Colonic mucosa (tissue), 4 donors: ENCODE results near the gene CCL15. TPM values are rescaled to one million over a fixed set of nuclear protein-coding genes. Genes with fewer than 3 reads are reported as not detected.
A peak's percentile ranks its signal among the peaks of the same experiment; 100 is the strongest.

ENCODE experiments used
- DNase-seq: peaks from one replicate; pipeline ENCODE4 v3.0.0-alpha.2; 2020
- H3K27ac ChIP-seq: fragments of 200-600 bp; one replicate; pipeline ENCODE4 v1.8.0; 2021
- H3K27me3 ChIP-seq: fragments of 200-600 bp; one replicate; pipeline ENCODE4 v1.8.0; 2021
- H3K36me3 ChIP-seq: fragments of 200-600 bp; one replicate; pipeline ENCODE4 v1.8.0; 2021
- H3K4me1 ChIP-seq: fragments of 200-600 bp; one replicate; pipeline ENCODE4 v1.8.0; 2021; ENCODE audit warnings: mild to moderate bottlenecking
- H3K4me3 ChIP-seq: fragments of 200-600 bp; one replicate; pipeline ENCODE4 v1.8.0; 2021
- H3K9ac ChIP-seq, 2 donors: one replicate each; pipeline ENCODE4 v1.7.0; 2013; ENCODE audit warnings: control low read depth in 2 of 2, low read depth in 2 of 2, low read length in 2 of 2
- H3K9me3 ChIP-seq: fragments of 200-600 bp; one replicate; pipeline ENCODE4 v1.8.0; 2021
- intact Hi-C: fragments of 100-400 bp; cut with DNase I; formaldehyde crosslinking; loops from one replicate; pipeline ENCODE4 v1.14.1; 2022
- total RNA-seq, 2 donors: library from RNA; stranded (reverse); fragmentation: NEBNext Ultra II Directional in 1 of 2; extraction: Animal tissue kit (Norgen Biotek cat#: 25700) in 1 of 2; gene quantifications; one replicate each; pipeline ENCODE4 v1.2.1, GENCODE V29; 2021
- TF ChIP-seq, protein P1 (sequence below): fragments of 200-600 bp; IDR thresholded peaks from one replicate; pipeline ENCODE4 v1.8.0; 2022; ENCODE audit warnings: antibody characterized with exemption, mild to moderate bottlenecking
- donor health status: healthy.
- donor health status: DM: no; HTN: no; CAD: no.
- donor health status: DM: no; HTN: no; CAD: no.

CCL15 gene, protein sequence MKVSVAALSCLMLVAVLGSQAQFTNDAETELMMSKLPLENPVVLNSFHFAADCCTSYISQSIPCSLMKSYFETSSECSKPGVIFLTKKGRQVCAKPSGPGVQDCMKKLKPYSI
- 10 to 100 TPM; 37.2 to 54.4 TPM for total RNA-seq

- peak within 1 kb of the TSS; percentile 25 for H3K4me3 ChIP-seq
- peak; percentile 68 for DNase-seq
- intact Hi-C loops: no loop called here
Measured at GRCh38 chr17:36001110-36001771, at the start of gene CCL15. TSS of gene CCL15 (minus strand) at chr17:36001553. CDS start at chr17:36001492, 61 bp downstream.

GRCh38 chr17:36049643-36050042, 48.3 kb upstream of the CCL15 start:
- H3K27me3 ChIP-seq: no peaks in the 10 kb centered on the region

More at GRCh38 chr17:36001110-36001771, at the start of gene CCL15:
- Histone ChIP-seq H3K27me3 (no peaks in the 10 kb centered on the region), H3K9ac (peak within 1 kb of the TSS in 1 of 2 donors; percentile 73), H3K27ac (peak within 1 kb of the TSS; percentile 92), H3K4me1 (no peaks in the 10 kb centered on the region), H3K9me3 (no peaks in the 10 kb centered on the region), H3K36me3 (no peaks in the 10 kb centered on the region)
- TF ChIP-seq, protein P1, sequence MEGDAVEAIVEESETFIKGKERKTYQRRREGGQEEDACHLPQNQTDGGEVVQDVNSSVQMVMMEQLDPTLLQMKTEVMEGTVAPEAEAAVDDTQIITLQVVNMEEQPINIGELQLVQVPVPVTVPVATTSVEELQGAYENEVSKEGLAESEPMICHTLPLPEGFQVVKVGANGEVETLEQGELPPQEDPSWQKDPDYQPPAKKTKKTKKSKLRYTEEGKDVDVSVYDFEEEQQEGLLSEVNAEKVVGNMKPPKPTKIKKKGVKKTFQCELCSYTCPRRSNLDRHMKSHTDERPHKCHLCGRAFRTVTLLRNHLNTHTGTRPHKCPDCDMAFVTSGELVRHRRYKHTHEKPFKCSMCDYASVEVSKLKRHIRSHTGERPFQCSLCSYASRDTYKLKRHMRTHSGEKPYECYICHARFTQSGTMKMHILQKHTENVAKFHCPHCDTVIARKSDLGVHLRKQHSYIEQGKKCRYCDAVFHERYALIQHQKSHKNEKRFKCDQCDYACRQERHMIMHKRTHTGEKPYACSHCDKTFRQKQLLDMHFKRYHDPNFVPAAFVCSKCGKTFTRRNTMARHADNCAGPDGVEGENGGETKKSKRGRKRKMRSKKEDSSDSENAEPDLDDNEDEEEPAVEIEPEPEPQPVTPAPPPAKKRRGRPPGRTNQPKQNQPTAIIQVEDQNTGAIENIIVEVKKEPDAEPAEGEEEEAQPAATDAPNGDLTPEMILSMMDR: no peak

DNA sequence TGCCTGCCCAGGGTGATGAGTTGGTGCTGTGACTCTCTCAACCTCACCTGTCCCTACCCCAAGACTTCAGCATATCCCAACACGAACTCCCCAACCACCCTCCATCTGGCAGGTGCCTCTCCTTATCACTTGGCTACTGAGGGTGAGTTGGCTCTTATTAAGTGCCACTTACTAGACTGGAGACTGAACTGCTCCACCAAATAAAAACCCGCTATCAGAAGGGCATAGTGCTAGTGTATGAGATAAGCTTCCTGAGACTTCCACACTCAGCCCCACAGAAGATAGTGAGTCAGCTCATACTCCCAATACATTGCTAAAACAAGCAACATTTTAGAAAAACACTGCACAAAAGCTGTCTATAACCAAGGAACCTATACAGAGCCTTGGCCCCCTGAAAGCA, 46.7 kb upstream of the CCL15 start:
- Histone ChIP-seq H3K4me1 (no peaks in the 10 kb centered on the region), H3K9ac (no peak overlapping the region), H3K27ac (no peak overlapping the region), H3K9me3 (no peaks in the 10 kb centered on the region), H3K27me3 (no peaks in the 10 kb centered on the region), H3K36me3 (no peaks in the 10 kb centered on the region), H3K4me3 (no peak overlapping the region)
- DNase-seq: no peak
- TF ChIP-seq, protein P1: no peak
- intact Hi-C loops: no loop called here

More at GRCh38 chr17:36049643-36050042, 48.3 kb upstream of the CCL15 start:
- TF ChIP-seq, protein P1: no peak
- Histone ChIP-seq H3K36me3 (no peaks in the 10 kb centered on the region), H3K4me1 (no peaks in the 10 kb centered on the region), H3K9ac (no peak overlapping the region), H3K27ac (no peak overlapping the region), H3K9me3 (no peaks in the 10 kb centered on the region), H3K4me3 (no peak overlapping the region)
- DNase-seq: no peak
- intact Hi-C loops: no loop called here

DNA sequence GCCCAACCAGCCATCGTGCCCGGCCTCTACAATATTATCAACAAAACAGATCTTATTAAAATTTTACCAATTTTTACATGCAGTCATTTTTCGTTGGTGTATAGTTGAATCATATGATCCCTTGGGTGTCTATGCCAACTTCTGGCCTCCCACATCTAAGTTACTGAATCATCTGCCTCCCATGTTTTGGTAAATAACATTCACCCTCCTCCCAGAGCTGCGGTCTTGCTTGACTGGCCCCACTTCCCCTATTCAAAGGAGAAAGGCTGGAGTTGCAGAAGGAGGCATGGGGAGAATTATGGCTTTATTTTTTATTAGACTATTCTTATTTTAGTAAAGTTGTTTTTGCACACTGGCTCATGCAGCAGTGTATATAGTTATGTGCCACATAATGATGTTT, 34.9 kb upstream of the CCL15 start:
- H3K9me3 ChIP-seq: no peaks in the 10 kb centered on the region
- H3K27ac ChIP-seq: no peak overlapping the region
- no peaks in the 10 kb centered on the region for H3K36me3 ChIP-seq
- TF ChIP-seq, protein P1: no peak
- no peaks in the 10 kb centered on the region for H3K4me1 ChIP-seq
- intact Hi-C loops: no loop called here
- no peak overlapping the region for H3K4me3 ChIP-seq
- no peak for DNase-seq
- H3K27me3 ChIP-seq: no peaks in the 10 kb centered on the region
- H3K9ac ChIP-seq: no peak overlapping the region

- Histone ChIP-seq H3K27ac (no peak overlapping the region), H3K9me3 (no peaks in the 10 kb centered on the region), H3K4me3 (no peak overlapping the region), H3K9ac (no peak overlapping the region), H3K36me3 (no peaks in the 10 kb centered on the region), H3K27me3 (no peaks in the 10 kb centered on the region), H3K4me1 (no peaks in the 10 kb centered on the region)
- TF ChIP-seq, protein P1: no peak
- DNase-seq: no peak
- intact Hi-C loops: no loop called here
Measured at GRCh38 chr17:36034127-36034526, 32.8 kb upstream of the CCL15 start.
